HepG2 (cell line): ENCODE data around the gene AHSG. TPM values are rescaled to one million over a fixed set of nuclear protein-coding genes. Genes with fewer than 3 reads are reported as not detected.

Experiments
- BATF2 ChIP-seq: sonication (generic); formaldehyde crosslinking; IDR thresholded peaks from 2 replicates; pipeline ENCODE4 v1.8.0; 2022; ENCODE audit warnings: mild to moderate bottlenecking, missing genetic modification reagents, moderate library complexity
- E2F5 ChIP-seq: sonication (generic); formaldehyde crosslinking; conservative IDR thresholded peaks from 2 replicates; pipeline ENCODE4 v1.4.0; 2020; ENCODE audit warnings: missing genetic modification reagents
- HOXA5 ChIP-seq: sonication (generic); formaldehyde crosslinking; IDR thresholded peaks from 2 replicates; pipeline ENCODE4 v1.4.0; 2020; ENCODE audit warnings: missing genetic modification reagents
- KDM4B ChIP-seq: sonication (generic); formaldehyde crosslinking; IDR thresholded peaks from 2 replicates; pipeline ENCODE4 v1.4.0; 2020; ENCODE audit warnings: missing genetic modification reagents
- MTERF4 ChIP-seq: sonication (generic); formaldehyde crosslinking; IDR thresholded peaks from 2 replicates; pipeline ENCODE4 v1.8.0; 2023; ENCODE audit warnings: mild to moderate bottlenecking, missing genetic modification reagents
- PLSCR1 ChIP-seq: sonication (generic); formaldehyde crosslinking; IDR thresholded peaks from 2 replicates; pipeline ENCODE4 v1.5.0; 2020; ENCODE audit warnings: missing genetic modification reagents, mild to moderate bottlenecking, borderline replicate concordance
- POLR2G ChIP-seq: fragments of 200-400 bp; formaldehyde crosslinking; IDR thresholded peaks from 2 replicates; pipeline ENCODE4 v1.6.1; 2018; ENCODE audit warnings: mild to moderate bottlenecking, low read depth, low read length, moderate library complexity
- SNAPC4 ChIP-seq: sonication (generic); formaldehyde crosslinking; IDR thresholded peaks from 2 replicates; pipeline ENCODE4 v1.4.0; 2020; ENCODE audit warnings: mild to moderate bottlenecking, missing genetic modification reagents
- TCF7L2 ChIP-seq: IDR thresholded peaks from 2 replicates; pipeline ENCODE4 v1.6.1; 2011; ENCODE audit warnings: mild to moderate bottlenecking, low read depth, low read length, moderate library complexity
- ZBTB40 ChIP-seq, 2 experiments: fragments of 450-650 bp in 1 of 2; sonication (generic) in 1 of 2; formaldehyde crosslinking in 1 of 2; IDR thresholded peaks; 2 replicates each; pipeline versions ENCODE4 v1.6.1 to v1.8.0; 2016 to 2022; ENCODE audit warnings: antibody characterized with exemption in 1 of 2, mild to moderate bottlenecking in 1 of 2, missing genetic modification reagents in 1 of 2
- ZNF496 ChIP-seq: sonication (generic); formaldehyde crosslinking; IDR thresholded peaks from 2 replicates; pipeline ENCODE4 v1.8.1; 2023; ENCODE audit warnings: mild to moderate bottlenecking, moderate library complexity, missing genetic modification reagents; ENCODE audit not compliant: insufficient replicate concordance
- polyA plus RNA-seq, 8 experiments: library from polyadenylated mRNA; depleted of rRNA in 3 of 8; stranded (reverse) in 7 of 8; unstranded in 1 of 8; fragments of >200 nt; fragmentation: Illumina TruSeq in 4 of 8; extraction: Trizol in 4 of 8; gene quantifications; 2 replicates each; pipeline versions ENCODE4 v1.2.1 to v1.2.3, GENCODE V29; 2011 to 2016; ENCODE audit warnings: low read depth in 4 of 8, missing spikeins in 1 of 8, mixed read lengths in 1 of 8; ENCODE audit not compliant: insufficient read depth in 1 of 8
- total RNA-seq, 5 experiments: library from RNA; depleted of rRNA; stranded (reverse); fragments of >200 nt; fragmentation: Illumina TruSeq; extraction: Trizol; gene quantifications; 2 replicates each; pipeline ENCODE4 v1.2.3, GENCODE V29; 2016; ENCODE audit warnings: low read depth in 1 of 5

Gene AHSG
- total and polyA plus RNA-seq, 2 of the 13 experiments (the other 11 are each of a cell fraction or from before 2014, with no cell fraction given), result 2,043 to 19,152 TPM

GRCh38 chr3:186624598-186624997, 11.7 kb downstream of the AHSG start (continued):
- no peak for TF ChIP-seq ZBTB40 (IDR thresholded peaks at IDR 0.05)
- TF ChIP-seq ZBTB40 (CRISPR knock-in tag; IDR thresholded peaks at IDR 0.05), result no peak
- TF ChIP-seq ZNF496, result no peak
- no peak for TF ChIP-seq TCF7L2
- TF ChIP-seq SNAPC4 (CRISPR knock-in tag), result no peak
- TF ChIP-seq POLR2G, result peak; percentile 70
- no peak for TF ChIP-seq KDM4B (CRISPR knock-in tag)
- no peak for TF ChIP-seq E2F5
- no peak for TF ChIP-seq MTERF4 (CRISPR knock-in tag)
- no peak for TF ChIP-seq HOXA5 (CRISPR knock-in tag)
- TF ChIP-seq PLSCR1, result no peak
- no peak for TF ChIP-seq BATF2 (CRISPR knock-in tag)
